Ovary (tissue), 9 donors: ENCODE results near the gene DLEC1. TPM values are rescaled to one million over a fixed set of nuclear protein-coding genes. Genes with fewer than 3 reads are reported as not detected.
"Not testable (repeated sequence)": the region's sequence is repeated elsewhere in the genome, so short reads cannot be mapped to it uniquely, and the experiment has no call there.

Source experiments
- DNase-seq, 5 donors: peaks; one replicate each; pipeline ENCODE4 v3.0.0-alpha.2; 2019 to 2020
- H3K27ac ChIP-seq, 2 donors: fragments of 200-600 bp; one replicate each; pipeline versions ENCODE4 v1.5.1 to v1.8.0; 2019 to 2022
- H3K27me3 ChIP-seq: fragments of 200-600 bp; one replicate; pipeline ENCODE4 v1.8.0; 2022
- H3K36me3 ChIP-seq: fragments of 200-600 bp; sonication (generic); one replicate; pipeline ENCODE4 v1.5.1; 2019
- H3K4me1 ChIP-seq: one replicate; pipeline ENCODE4 v1.8.1; 2013; ENCODE audit warnings: mild to moderate bottlenecking, moderate library complexity; ENCODE audit not compliant: insufficient read depth
- H3K4me3 ChIP-seq: fragments of 200-600 bp; sonication (generic); one replicate; pipeline ENCODE4 v1.5.1; 2017
- H3K9me3 ChIP-seq, 2 donors: fragments of 200-600 bp in 1 of 2; sonication (generic) in 1 of 2; one replicate each; pipeline versions ENCODE4 v1.5.1 to v1.8.1; 2013 to 2019; ENCODE audit warnings: mild to moderate bottlenecking in 1 of 2, moderate library complexity in 1 of 2
- EP300 ChIP-seq: sonication (generic); formaldehyde crosslinking; IDR thresholded peaks from one replicate; pipeline ENCODE4 v1.6.1; 2017; ENCODE audit warnings: antibody characterized with exemption
- POLR2A ChIP-seq: fragments of 450-650 bp; IDR thresholded peaks from one replicate; pipeline ENCODE4 v1.6.1; 2017; ENCODE audit warnings: antibody characterized with exemption, mild to moderate bottlenecking, moderate library complexity
- WGBS, 3 donors: extraction: QIAGEN DNeasy Blood & Tissue Kit in 1 of 3; methylation state at CpG; one replicate each; pipeline versions ENCODE4 v1.1.5 to v1.1.7; 2013 to 2017; 5-methylcytosine and 5-hydroxymethylcytosine counted together
- intact Hi-C, 4 donors: fragments of 100-400 bp; cut with DNase I; formaldehyde crosslinking; loops; one replicate each; pipeline versions ENCODE4 v1.11.0 to v1.15.1; 2022 to 2023
- polyA plus RNA-seq, 2 donors: library from polyadenylated mRNA; stranded (reverse); fragments of 200-250 nt in 1 of 2; fragments of 350-450 nt in 1 of 2; fragmentation: Illumina TruSeq in 1 of 2; extraction: RNeasy Lipid Tissue Mini Kit (QIAGEN cat#74804) in 1 of 2; gene quantifications; one replicate each; pipeline ENCODE4 v1.2.3, GENCODE V29; 2013 to 2014
- total RNA-seq, 7 donors: library from RNA; depleted of rRNA in 2 of 7; stranded (reverse); fragments of >200 nt in 2 of 7; fragmentation: NEBNext Ultra II Directional in 3 of 7; extraction: Animal tissue kit (Norgen Biotek cat#: 25700) in 3 of 7; gene quantifications; one replicate each; pipeline versions ENCODE4 v1.1.0 to v1.2.4, GENCODE V29; 2016 to 2023
- TF ChIP-seq, protein P1 (sequence below), 3 donors: fragments of 450-650 bp in 2 of 3; fragments of 200-600 bp in 1 of 3; IDR thresholded peaks; one replicate each; pipeline versions ENCODE4 v1.5.1 to v1.8.0; 2016 to 2022; ENCODE audit warnings: antibody characterized with exemption in 3 of 3, mild to moderate bottlenecking in 1 of 3
- donor health status: DM: no; HTN: no; CAD: no; lungs with moderate emphysema.
- donor health status: DM: no; HTN: no; CAD: no.
- donor health status: Bipolar disorder and iron deficiency.
- donor health status: DM: yes; HTN: yes; CAD: no.
- donor health status: DM: no; HTN: no; CAD: no.
- donor health status: DM: yes; HTN: yes; CAD: no.

DLEC1 gene
- total and polyA plus RNA-seq, 9 donors, result 0.93 to 23.8 (median 3.0) TPM

GRCh38 chr3:38059148-38059547, 20.1 kb downstream of the DLEC1 start:
- 81 to 92% (median 87%) methylated on average over 2 of the region's 2 CpGs for WGBS, 3 donors
- TF ChIP-seq, protein P1, sequence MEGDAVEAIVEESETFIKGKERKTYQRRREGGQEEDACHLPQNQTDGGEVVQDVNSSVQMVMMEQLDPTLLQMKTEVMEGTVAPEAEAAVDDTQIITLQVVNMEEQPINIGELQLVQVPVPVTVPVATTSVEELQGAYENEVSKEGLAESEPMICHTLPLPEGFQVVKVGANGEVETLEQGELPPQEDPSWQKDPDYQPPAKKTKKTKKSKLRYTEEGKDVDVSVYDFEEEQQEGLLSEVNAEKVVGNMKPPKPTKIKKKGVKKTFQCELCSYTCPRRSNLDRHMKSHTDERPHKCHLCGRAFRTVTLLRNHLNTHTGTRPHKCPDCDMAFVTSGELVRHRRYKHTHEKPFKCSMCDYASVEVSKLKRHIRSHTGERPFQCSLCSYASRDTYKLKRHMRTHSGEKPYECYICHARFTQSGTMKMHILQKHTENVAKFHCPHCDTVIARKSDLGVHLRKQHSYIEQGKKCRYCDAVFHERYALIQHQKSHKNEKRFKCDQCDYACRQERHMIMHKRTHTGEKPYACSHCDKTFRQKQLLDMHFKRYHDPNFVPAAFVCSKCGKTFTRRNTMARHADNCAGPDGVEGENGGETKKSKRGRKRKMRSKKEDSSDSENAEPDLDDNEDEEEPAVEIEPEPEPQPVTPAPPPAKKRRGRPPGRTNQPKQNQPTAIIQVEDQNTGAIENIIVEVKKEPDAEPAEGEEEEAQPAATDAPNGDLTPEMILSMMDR (IDR thresholded peaks at IDR 0.05), result no peak
- TF ChIP-seq POLR2A (no peak), EP300 (no peak)

DNA sequence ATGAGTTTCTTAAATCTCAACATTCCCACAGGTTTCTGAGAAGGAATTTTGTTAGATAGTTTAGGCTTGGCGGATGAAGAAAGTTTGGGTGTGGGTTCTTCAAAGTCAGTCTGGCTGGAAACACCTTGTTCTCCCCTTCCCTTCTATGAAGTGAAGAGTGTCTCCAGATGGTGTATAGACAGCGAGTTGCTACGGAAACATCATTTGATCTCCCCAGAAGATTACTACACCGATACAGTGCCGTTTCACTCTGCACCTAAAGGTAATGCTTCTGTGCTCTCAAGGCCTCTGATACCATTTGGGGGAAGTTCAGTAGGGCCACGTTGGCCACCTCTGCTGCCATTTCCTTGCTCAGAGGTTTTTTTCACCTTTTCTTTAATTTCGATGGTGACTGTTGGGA, 20.6 kb downstream of the DLEC1 start:
- H3K4me1 ChIP-seq, result no peaks in the 10 kb centered on the region
- no peaks in the 10 kb centered on the region for H3K27me3 ChIP-seq
- H3K4me3 ChIP-seq, result no peak overlapping the region
- TF ChIP-seq EP300 (no peak), POLR2A (no peak)
- TF ChIP-seq, protein P1 (IDR thresholded peaks at IDR 0.05), result no peak
- intact Hi-C loops, result no loop called here
- 81 to 86% (median 82%) methylated on average over 7 of the region's 7 CpGs for WGBS, 3 donors
- no peaks in the 10 kb centered on the region for H3K9me3 ChIP-seq
- DNase-seq, result no peak
- H3K36me3 ChIP-seq, result no peaks in the 10 kb centered on the region
- H3K27ac ChIP-seq, result no peak overlapping the region

More at GRCh38 chr3:38059148-38059547, 20.1 kb downstream of the DLEC1 start:
- intact Hi-C loops, result no loop called here
- Histone ChIP-seq H3K27ac (no peak overlapping the region), H3K27me3 (no peaks in the 10 kb centered on the region), H3K4me1 (no peaks in the 10 kb centered on the region), H3K9me3 (no peaks in the 10 kb centered on the region), H3K4me3 (no peak overlapping the region), H3K36me3 (no peaks in the 10 kb centered on the region)
- no peak for DNase-seq

DNA sequence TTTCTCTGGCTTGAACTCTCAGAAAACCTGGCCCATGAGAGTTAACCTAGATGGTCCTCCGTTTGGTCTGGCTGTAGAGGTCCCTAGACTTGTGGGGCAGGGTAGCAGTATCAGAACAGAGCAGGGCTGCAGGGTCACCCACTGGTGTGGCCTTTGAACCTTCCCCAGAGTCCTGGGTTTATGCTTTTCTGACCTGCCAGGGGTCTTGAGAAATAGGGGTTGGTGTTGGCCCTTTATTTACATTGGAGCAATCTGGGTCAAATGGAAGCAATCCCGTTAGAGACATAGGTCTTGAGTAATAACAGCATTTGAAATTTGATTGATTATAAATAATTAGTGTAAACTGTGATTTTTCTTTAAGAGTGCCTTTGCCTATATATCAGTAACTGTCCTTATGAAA, 23.8 kb downstream of the DLEC1 start:
- intact Hi-C loops, result no loop called here
- TF ChIP-seq, protein P1 (IDR thresholded peaks at IDR 0.05), result no peak
- TF ChIP-seq POLR2A, result no peak
- no peak for TF ChIP-seq EP300

GRCh38 chr3:38064453-38064852, 25.4 kb downstream of the DLEC1 start:
- H3K36me3 ChIP-seq, intact Hi-C loops, H3K4me1 ChIP-seq, H3K9me3 ChIP-seq, DNase-seq, H3K27ac ChIP-seq, H3K4me3 ChIP-seq, H3K27me3 ChIP-seq: not testable (repeated sequence)
- WGBS, 3 donors, result 93 to 96% (median 94%) methylated on average over 29 to 32 of the region's 32 CpGs

More for the DNA sequence above, 23.8 kb downstream of the DLEC1 start:
- DNase-seq, result no peak
- Histone ChIP-seq H3K36me3 (no peaks in the 10 kb centered on the region), H3K4me3 (no peak overlapping the region), H3K4me1 (no peaks in the 10 kb centered on the region), H3K9me3 (no peaks in the 10 kb centered on the region), H3K27me3 (no peaks in the 10 kb centered on the region), H3K27ac (no peak overlapping the region)
- WGBS, 3 donors, result 69 to 85% (median 85%) methylated on average over 2 of the region's 2 CpGs

DNA sequence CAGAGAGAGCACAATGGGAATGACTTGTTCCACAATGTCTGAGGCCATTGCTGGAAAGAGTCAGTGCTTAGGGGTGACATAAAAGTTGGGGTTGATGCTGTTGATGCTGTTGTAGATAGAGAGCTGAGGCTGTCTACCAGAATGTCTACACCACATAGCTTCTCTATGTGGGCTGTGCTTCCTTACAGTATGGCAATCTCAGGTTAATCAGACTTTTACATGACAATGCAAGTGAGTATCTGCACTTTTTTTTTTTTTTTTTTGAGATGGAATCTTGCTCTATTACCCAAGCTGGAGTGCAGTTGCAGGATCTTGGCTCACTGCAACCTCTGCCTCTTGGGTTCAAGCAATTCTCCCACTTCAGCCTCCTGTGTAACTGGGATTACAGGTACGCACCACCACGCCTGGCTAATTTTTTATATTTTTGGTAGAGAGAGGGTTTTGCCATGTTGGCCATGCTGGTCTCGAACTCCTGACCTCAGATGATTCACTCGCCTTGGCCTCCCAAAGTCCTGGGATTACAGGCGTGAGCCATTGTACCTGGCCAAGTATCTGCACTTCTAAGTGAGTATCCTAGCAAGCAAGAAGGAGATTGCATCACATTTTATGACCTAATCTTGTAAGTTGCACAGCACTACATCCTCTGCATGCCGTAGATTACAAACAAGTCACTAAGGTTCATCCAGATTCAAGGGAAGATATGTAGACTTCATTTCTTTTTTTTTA, 28.7 kb downstream of the DLEC1 start:
- no peaks in the 10 kb centered on the region for H3K9me3 ChIP-seq
- WGBS, 3 donors, result 93 to 95% (median 94%) methylated on average over 6 of the region's 6 CpGs
- no peak overlapping the region for H3K27ac ChIP-seq
- TF ChIP-seq POLR2A, result no peak
- TF ChIP-seq, protein P1 (IDR thresholded peaks at IDR 0.05), result no peak
- TF ChIP-seq EP300, result no peak
- no peaks in the 10 kb centered on the region for H3K36me3 ChIP-seq
- H3K4me3 ChIP-seq, result no peak overlapping the region
- H3K4me1 ChIP-seq, result peaks cover 4% of the 10 kb centered on the region
- no peaks in the 10 kb centered on the region for H3K27me3 ChIP-seq
- intact Hi-C loops, result no loop called here
- DNase-seq, result no peak
